ENCODE measurements around the gene SLC44A1.
A peak's percentile ranks its signal among the peaks of the same experiment; 100 is the strongest.

SLC44A1 gene

GRCh38 chr9:105441616-105442160 lies 197.2 kb downstream of the SLC44A1 start:
- no peak for DNase-seq

DNA sequence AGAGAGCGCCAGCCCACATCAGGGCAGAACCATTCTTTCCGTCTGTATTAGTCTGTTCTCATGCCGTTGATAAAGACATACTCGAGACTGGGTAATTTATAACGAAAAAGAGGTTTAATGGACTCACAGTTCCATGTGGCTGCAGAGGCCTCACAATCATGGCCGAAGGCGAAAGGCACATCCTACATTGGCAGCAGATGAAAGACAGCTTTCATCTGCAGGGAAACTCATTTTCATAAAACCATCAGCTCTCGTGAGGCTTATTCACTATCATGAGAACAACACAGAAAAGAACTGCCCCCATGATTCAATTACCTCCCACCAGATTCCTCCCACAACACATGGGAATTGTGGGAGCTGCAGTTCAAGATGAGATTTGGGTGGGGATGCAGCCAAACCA lies 198.7 kb downstream of the SLC44A1 start:
- DNase-seq: no peak

GRCh38 chr9:105444130-105444529 lies 199.7 kb downstream of the SLC44A1 start:
- DNase-seq: no peak

DNA sequence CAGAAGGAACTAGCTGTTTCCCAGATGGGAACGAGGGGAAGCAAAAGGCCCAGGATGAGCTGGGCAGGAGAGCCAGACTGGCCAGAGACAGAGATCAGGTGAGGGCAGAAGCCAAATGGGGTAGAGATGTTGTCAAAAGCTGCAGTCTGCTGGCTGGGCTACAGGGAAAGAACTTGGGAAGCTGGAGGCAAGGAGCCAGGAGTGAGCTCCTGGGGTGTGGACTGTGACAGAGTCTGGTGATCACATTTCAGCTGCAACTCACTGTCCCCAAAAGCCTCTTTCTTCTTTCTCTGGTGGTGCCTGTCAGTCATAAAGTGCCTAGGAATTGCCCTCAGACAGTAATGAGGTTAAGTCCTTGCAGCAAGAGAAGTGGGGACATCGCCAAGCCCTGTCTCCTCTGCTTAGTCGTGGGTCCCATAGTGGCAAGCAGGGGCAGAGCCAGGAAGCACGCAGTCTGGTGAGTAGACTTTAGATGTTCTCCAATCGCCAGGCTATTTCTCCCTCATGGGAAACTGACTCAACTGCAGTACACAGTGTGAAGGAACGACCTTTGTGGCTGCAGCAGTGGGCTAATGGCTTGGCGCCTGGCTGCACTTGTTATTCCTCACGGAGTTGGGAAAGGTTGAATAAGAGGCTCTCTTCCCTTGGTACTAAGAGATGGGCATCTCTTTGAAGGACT lies 200.9 kb downstream of the SLC44A1 start:
- no peak for DNase-seq

DNA sequence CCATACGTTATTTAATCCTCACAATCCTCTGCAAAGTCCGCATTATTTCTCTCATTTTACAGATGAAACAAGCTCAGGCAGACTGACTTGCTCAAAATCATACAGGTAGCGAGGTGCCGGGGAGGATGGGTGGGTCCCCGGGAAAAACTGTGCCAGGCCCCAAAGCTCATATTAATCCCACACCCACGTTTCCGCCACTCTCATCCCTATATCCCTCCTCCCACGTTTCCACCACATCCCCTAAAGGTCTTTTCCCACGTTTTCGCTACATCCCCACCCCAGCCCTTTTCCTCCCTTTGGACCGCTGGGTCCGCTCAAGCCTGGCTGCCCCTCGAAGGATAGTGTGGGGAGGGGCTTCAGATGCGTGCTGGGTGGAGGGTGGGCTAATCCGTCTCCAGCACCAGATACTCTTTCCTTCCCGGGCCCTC lies 202.9 kb downstream of the SLC44A1 start:
- no peak for DNase-seq

- DNase-seq: peak; percentile 92
Measured at GRCh38 chr9:105447814-105448812, 203.7 kb downstream of the SLC44A1 start, which contains the start of gene FSD1L. Gene FSD1L, plus strand, starts transcription at chr9:105448034. Its CDS starts 187 bp downstream, at chr9:105448221.

DNA sequence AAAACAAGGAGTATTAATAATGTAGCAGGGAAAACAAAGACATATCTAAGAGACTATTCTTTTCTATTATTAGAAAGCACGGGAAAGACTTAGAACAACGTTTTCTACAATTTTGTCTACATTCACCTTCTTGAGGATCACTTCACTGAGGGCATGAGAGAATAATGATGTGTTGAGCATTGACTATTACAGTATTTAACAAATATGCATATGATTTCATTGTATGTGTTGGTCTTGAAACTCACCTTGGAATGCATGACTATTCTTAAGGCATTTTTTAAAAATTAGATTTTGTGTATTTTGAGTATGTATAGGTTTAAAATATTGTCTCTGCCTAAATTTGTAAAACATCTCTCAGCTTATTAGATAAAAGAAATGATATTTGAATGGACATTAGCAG lies 204.6 kb downstream of the SLC44A1 start:
- no peak for DNase-seq

DNA sequence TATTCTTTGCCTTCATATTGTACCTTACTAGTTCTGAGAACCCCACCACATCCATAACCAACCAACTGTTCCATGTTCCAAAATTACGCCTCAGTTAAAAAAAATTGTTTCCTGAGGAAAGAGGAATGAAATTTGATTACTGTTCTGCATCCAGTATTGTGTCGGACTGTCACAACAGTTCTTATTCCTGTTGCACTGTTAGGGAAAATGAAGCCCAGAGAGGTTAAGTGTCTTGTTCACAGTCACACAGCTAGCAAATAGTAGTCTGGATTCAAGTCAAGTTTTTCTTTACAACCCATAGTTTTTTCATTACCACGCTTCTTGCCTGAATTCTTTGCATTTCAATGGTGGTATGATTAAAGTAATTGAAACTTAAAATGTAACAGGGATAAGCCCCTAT lies 207.7 kb downstream of the SLC44A1 start:
- DNase-seq: no peak

- DNase-seq: no peak
Measured at GRCh38 chr9:105455836-105456475, 211.5 kb downstream of the SLC44A1 start.

DNA sequence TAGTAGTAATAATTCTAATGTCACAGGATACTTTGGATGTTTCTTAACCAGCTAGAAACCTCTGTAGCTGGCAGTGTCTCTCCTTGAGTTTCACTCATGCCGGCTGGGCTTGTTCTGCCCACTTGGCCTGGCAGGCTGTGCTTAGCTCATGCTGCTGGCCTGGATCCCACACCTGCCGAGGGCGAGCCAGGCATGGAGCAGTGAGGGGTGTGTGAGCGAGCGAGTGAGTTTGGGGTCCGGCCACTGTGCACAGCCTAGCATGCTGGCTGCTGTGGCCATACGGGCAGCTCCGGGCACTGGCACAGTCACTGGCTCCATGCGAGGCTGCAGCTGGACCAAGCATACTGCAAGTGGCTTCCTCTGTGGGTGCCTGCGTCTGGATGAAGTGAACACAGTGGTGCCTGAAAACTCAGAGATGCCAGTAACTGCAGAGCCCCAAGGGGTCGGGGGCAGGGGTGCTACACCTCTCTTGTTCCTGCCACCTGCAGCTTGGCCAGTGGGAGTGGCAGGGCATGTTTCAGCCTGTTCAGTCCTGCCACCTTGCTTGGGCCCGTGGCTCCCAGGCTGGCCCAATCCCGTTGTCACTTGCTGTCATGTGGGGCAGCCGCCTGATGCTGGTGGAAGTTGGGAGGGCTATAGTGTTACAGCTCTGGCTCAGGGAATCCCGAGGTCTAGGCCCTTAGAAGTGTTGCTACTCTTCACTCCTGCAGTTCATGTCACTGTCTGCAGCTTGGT lies 213.3 kb downstream of the SLC44A1 start:
- DNase-seq: no peak

- no peak for DNase-seq
Measured at GRCh38 chr9:105458404-105458803, 214.0 kb downstream of the SLC44A1 start.

DNA sequence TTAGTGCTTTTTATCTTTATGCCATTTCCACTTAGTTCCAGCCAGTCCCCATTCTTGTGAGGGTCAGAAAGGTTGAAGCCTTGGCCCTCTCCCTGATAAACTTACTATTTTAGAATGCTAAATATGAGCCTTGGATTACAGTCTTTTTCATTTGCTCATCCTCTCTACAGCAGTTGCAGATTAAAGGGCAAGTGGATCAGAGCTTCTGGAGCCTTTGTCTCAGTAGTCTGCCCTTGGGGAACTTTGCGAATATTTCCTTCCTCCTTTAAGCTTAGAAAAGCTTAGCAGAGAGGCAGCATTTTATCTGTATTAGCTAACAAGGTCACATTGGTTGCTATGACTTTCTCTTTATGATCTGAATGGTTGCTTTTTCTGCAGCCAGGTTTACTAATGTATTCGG lies 214.9 kb downstream of the SLC44A1 start:
- DNase-seq: no peak

- DNase-seq: no peak
Measured at GRCh38 chr9:105466898-105467455, 222.5 kb downstream of the SLC44A1 start.

GRCh38 chr9:105468875-105469274 lies 224.4 kb downstream of the SLC44A1 start:
- DNase-seq: no peak

DNA sequence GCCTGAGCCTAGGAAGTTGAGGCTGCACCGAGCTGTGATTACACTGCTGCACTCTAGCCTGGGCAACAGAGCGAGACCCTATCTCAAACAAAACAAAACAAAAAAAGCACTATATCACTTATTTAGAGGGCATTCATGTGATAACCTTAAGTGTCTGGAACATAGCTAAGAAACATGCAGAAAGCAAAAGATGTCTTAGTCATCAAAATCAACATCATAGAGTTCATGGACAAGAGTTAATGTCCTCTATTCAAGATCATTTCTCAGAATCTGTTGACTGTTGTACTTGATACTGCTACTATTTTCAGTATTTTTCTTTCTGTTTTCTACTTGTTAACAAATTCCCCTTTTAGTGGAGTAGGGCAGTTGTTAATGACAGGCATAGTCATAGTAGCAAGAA lies 228.8 kb downstream of the SLC44A1 start:
- no peak for DNase-seq

DNA sequence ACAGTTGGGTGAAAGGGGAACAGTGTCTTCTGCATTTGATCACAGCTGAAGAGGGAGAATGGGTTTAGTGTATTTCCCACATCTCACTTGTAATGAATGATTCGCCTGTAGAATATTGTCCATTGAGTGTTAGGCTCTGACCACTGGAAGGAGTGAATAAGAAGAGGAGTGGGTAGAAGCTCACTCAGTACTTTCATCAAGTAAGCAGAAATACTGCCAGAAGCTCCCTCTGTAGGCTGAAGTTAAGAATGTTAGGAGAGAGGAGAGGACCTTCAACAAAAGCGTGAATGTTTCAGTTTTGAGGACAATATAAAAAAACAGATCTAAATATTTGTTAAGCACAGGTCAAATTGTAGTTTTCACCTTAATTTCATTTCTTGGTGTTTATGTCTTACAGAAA lies 230.9 kb downstream of the SLC44A1 start:
- no peak for DNase-seq

- no peak for DNase-seq
Measured at GRCh38 chr9:105479846-105480245, 235.4 kb downstream of the SLC44A1 start.

GRCh38 chr9:105483618-105484017 lies 239.2 kb downstream of the SLC44A1 start:
- DNase-seq: no peak

GRCh38 chr9:105484226-105484625 lies 239.8 kb downstream of the SLC44A1 start:
- no peak for DNase-seq

DNA sequence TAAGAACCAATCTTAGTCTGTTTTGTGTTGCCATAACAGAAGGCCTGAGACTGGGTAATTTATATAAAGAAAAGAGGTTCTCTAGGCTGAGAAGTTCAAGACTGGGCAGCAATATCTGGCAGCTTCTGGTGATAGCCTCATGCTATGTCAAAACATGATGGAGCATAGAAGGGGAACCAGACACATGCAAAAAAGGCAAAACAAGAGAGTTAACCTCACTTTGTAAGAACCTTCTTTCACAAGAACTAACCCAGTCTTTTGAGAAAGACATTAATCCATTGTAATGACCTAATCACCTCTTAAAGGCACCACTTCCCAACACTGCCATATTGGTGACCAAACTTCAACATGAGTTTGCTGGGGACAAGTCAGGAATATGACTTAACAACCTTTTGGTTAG lies 240.7 kb downstream of the SLC44A1 start:
- DNase-seq: no peak

Measured in NCI-H774 (cell line).